ENCODE measurements around the gene RALGPS1.

DNA sequence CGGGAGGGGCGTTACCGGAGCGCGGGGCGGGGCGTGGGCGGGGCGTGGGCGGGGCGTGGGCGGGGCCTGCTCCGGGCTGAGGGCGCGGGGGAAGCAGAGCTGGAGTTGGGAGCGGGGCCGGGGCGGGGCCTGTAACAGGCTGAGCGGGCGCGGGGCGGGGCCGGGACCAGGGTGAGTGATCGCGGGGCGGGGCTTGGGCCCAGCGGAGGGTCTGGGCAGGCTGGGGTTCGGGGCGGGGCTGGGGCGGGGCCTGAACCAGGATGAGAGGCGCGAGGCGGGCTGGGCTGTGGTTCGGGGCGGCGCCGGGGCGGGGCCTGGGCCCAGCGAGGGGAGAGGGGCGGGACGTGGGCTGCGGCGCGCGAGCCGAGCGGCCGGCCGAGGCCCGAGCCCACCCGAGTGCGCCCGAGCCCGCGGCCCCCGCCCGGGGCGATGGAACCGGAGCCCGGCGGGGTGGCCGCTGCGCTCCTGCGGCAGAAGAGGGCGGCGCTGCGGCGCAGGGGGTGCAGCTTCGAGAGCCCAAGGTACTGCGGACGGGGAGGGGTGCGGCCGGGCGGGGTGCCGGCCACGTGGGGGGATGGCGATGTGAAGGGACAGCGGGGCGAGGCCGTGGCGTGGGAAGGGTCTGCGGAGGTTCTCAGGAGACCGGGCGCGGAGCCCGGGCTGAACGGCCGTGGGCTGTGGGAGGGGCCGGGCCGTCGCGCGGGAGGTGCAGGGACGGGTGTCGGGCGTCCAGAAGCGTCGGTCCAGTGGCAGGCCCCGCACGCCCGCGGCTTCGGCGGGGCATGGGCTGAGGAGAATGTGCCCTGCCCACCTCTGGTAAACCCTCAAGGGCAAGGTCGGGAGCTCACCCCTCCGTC lies 310.5 kb downstream of the RALGPS1 start:
- TF ChIP-seq, protein P1, sequence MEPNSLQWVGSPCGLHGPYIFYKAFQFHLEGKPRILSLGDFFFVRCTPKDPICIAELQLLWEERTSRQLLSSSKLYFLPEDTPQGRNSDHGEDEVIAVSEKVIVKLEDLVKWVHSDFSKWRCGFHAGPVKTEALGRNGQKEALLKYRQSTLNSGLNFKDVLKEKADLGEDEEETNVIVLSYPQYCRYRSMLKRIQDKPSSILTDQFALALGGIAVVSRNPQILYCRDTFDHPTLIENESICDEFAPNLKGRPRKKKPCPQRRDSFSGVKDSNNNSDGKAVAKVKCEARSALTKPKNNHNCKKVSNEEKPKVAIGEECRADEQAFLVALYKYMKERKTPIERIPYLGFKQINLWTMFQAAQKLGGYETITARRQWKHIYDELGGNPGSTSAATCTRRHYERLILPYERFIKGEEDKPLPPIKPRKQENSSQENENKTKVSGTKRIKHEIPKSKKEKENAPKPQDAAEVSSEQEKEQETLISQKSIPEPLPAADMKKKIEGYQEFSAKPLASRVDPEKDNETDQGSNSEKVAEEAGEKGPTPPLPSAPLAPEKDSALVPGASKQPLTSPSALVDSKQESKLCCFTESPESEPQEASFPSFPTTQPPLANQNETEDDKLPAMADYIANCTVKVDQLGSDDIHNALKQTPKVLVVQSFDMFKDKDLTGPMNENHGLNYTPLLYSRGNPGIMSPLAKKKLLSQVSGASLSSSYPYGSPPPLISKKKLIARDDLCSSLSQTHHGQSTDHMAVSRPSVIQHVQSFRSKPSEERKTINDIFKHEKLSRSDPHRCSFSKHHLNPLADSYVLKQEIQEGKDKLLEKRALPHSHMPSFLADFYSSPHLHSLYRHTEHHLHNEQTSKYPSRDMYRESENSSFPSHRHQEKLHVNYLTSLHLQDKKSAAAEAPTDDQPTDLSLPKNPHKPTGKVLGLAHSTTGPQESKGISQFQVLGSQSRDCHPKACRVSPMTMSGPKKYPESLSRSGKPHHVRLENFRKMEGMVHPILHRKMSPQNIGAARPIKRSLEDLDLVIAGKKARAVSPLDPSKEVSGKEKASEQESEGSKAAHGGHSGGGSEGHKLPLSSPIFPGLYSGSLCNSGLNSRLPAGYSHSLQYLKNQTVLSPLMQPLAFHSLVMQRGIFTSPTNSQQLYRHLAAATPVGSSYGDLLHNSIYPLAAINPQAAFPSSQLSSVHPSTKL (CRISPR knock-in tag; IDR thresholded peaks at IDR 0.05): 0 out of 2 replicates have a peak, but pooled peaks have one; percentile 3
- TF ChIP-seq CCAR2 (optimal IDR thresholded peaks at IDR 0.05; ENCODE audit: low read depth, low read length) (no peak), ZNF484 (CRISPR knock-in tag; IDR thresholded peaks at IDR 0.05; ENCODE audit: borderline replicate concordance, low read depth) (no peak), ETV5 (CRISPR knock-in tag; IDR thresholded peaks at IDR 0.05; ENCODE audit: borderline replicate concordance) (no peak), ZNF530 (CRISPR knock-in tag; IDR thresholded peaks at IDR 0.05; ENCODE audit: low read depth) (no peak), ZBTB38 (CRISPR knock-in tag; IDR thresholded peaks at IDR 0.05) (no peak), ZBTB7A (CRISPR knock-in tag; IDR thresholded peaks at IDR 0.05) (no peak), HNF4A (CRISPR knock-in tag; IDR thresholded peaks at IDR 0.05) (no peak), ZKSCAN1 (IDR thresholded peaks at IDR 0.05; ENCODE audit: low read length) (no peak), MYC (CRISPR knock-in tag; IDR thresholded peaks at IDR 0.05; ENCODE audit: borderline replicate concordance) (peak; percentile 60; the same call in 1 of the 2 replicates), ESRRA (CRISPR knock-in tag; IDR thresholded peaks at IDR 0.05; ENCODE audit: low read depth) (no peak), ZSCAN21 (CRISPR knock-in tag; IDR thresholded peaks at IDR 0.05; ENCODE audit: borderline replicate concordance) (no peak), ZBTB1 (CRISPR knock-in tag; IDR thresholded peaks at IDR 0.05; ENCODE audit: borderline replicate concordance) (no peak), NCOA2 (CRISPR knock-in tag; IDR thresholded peaks at IDR 0.05) (no peak)

Measured in HepG2 (cell line).